AG20443 (cell line): Measurements from ENCODE around the gene SNED1.

Experiments
- DNase-seq: peaks from one replicate; pipeline ENCODE4 v3.0.0; 2012; ENCODE audit warnings: low spot score, mixed read lengths

SNED1 gene

DNA sequence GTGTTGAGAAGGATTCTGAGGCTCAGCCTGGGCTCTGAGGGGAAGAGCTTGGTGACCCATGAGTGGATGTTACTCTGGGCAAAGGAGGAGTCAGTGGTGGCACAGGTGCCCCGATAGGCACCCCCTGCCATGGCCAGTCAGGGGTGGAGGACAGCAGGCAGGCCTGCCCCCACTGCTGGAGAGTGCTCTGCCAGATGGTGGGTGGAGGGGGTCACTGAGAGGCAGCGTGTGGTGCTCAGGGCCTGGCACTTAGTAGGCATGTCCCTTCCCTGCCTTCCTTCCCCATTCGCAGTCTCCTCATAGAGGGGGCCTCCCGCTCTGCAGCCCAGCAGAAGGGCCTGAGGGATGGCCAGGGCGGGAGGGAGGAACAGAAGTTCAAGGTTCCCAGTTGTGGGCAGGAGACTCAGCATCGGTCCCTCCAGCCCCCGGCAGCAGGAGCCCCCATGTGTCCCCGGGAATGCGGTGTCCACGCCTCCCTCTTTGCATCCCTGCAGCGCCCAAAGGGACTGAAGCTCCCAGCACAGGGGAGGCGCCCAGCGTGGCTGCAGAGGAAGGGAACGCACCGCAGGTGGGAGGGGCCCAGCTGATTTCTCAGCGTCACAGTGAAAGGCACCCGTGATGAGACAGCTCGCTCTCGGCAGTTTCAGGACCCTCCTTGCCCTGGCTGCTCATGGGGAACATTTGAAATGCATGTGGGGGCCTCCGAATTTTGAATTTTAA, 5.7 kb upstream of the SNED1 start:
- no peak for DNase-seq

DNA sequence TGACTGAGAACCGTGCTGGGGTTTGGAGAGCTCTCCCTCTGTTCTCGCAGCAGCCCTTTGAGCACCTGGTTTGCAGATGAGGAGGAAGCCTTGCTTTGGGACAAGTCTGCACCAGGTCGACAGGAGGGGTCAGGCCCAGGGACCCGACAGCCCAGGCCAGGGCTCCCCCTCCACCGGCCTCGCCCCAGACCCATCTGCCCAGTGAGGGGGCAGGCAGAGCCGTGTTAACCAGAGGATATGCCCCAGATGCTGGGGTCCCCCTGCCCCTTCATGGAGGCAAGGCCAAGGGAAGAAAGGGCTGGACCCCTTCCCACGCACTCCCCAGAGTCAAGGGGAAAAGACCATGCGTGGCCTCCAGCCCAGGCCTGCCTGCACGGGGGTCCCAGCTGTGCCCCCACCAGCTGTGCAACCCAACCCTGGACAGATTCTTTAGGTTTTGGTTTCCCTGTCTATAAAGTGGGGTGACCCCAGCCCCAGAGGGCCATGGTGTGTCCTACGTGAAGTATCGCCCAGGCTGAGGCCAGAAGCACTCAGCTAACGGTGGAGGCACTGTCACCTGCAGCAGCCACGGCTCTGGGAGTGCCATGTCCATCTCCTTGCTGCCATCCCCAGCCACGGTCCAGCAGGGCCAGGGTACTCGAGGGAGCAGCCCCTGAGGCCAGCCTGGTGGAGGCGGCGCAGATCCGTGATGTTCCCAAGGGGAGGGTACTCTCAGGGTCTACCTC, 4.8 kb upstream of the SNED1 start:
- DNase-seq, result no peak

DNA sequence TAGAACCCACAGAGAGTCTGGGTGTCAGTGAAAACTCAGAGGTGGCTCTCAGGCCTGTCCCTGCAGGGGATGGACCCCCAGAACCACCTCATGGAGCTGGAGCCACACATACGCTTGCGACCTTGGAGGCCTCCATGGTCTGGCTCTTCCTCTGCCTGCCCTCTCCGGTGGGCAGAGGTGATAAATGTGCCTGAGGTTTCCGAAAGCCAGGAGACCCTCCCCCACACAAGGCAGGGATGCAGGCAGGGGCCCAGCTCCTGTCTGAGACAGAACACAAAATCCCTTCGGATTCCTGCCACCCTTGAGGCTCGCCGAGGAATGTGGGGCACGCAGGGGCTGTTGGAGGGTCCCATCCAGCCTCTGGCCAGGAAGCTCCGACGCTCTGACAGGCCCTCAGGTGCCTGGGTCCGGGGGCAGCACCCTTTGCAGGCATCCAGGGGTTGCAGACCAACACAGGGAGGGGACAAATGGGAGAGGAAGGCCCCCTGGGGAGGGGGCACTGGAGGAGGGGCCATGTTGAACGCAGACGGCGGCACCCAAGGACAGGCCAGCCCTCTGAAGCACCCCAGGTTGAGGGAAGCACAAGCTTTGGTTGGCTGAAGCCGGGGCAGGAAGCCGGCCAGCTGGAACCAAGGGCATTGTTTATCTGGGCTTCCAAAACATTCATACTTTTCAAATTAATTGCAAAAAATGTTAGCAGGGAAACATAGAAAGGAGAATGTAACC, 4.1 kb upstream of the SNED1 start:
- no peak for DNase-seq

GRCh38 chr2:240995041-240996021, 3.1 kb upstream of the SNED1 start:
- no peak for DNase-seq

GRCh38 chr2:240996161-240996833, 2.1 kb upstream of the SNED1 start:
- no peak for DNase-seq

DNA sequence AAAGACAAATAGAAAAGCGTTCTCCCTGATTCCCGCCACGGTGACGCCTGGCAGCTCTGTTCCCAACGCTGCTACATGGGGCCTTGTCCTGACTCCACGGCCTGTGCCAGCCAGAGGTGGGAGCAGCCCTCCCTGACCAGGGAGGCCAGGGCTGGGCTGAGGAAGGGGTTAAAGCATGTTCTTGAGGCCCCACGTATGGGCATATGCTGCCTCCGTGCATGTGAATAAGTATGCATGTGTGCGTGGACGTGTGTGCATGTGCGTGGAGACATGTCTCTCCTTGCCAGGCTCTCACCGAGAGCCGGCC, 1.6 kb upstream of the SNED1 start:
- no peak for DNase-seq

DNA sequence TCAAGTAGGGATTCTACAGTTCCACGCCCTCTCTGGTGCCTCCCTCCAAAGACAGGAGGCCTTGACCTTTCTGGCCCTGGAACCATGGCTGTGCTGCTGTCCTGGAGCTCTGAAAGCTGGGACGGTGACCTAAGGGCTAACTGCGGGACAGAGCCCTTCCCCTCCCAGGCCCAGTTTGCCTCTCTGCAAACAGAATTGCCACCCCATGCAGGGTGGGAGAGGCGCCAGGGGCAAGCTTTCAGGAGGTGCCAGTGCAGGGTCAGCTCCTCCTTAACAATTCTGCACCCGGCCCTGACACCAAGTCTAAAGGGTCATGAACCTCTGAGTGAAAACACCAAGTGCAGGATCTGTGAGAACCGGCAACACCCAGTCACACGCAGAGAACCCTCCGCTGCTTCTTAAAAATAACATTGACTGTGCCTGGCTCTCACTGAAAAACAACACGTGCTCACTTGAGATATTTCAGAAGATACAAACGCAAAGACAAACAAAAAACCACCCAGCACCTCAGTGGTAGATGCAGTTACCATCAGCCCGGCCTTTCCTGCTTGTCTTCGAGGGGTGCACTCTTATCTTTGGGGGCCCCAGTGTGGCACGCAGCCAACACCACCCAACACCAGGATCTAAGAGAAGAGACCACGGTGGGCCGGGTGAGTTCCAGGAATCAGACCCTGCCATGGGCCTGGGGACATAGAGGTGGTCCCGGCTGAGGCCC, 1.1 kb upstream of the SNED1 start:
- DNase-seq, result no peak

GRCh38 chr2:240998706-240998994, 232 bp downstream of the SNED1 start:
- DNase-seq, result no peak

- DNase-seq, result peak; percentile 70
These were observed 775 bp downstream of the SNED1 start for GRCh38 chr2:240998995-240999791.

DNA sequence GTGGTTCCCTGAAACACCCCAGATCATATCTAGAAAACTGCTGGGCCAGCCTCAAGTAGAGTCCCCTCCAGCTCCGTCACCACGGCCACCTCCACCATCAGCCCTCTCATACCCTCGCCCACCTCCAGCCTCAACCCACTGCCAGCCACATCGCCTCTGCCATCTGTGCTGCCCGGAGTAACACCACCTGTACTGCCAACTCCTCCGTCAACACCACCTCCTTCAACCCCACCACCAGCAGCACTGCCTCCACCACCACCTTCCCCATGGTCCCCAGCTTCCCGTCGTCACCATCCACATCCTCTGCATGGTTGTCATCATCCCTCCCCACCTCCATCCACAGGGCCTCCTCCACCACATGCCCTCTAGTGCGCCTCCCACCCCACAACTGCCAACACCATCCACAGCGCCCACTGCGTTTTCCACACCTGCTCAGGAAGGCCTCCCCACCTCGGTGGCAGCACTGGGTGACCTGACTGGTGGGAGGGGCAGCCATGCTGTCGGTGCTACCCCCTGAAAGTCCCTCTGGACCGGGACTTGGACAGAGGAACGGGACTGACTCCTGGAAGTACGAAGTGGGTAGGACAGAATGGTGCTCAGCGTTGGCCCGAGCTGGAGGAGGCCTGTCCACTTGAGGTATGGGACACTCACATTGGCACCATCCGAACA, 1.6 kb downstream of the SNED1 start:
- no peak for DNase-seq

- DNase-seq, result no peak
These were observed 2.5 kb downstream of the SNED1 start for GRCh38 chr2:241000831-241001321.

DNA sequence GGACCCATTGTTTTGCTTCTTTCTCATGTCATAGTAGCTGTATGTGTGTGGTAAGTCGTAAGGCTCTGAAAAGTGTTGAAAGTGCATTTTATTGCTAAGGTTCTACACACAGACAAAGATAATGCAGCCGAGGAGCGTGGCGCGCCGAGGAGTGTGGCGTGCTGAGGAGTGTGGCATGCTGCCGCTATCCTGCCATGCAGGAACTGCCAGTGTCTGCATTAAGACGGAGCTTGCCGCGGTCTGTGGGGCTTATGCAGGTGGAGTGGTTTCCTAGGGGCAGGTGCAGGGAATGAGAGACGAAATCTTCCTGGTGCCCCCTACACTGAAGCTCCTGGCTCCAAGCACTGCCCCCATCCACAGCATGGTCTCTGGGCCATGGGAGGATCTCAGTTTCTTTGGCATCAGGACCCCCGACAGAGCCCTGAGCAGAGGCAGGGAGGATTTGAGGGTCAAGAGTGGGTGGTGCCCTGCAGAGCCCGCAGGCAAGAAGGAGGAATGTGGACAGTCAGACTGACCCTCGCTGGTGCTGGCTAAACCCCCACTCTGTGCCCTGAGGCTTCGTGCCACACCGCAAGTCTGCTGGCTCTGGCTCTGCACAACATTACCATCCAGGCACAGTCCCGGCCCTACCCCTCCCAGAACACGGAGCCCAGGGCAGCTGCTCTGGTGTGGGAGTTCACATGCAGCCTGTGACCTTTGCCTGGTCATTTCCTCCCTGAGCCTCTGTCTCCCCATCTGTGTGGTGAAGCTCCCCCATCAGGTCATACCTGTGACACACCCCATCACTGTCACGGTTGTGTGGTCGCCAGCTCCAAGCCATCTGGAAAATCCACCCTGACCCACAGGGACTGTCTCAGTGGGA, 3.2 kb downstream of the SNED1 start:
- no peak for DNase-seq

- DNase-seq, result no peak
These were observed 4.0 kb downstream of the SNED1 start for GRCh38 chr2:241002275-241003046.

DNA sequence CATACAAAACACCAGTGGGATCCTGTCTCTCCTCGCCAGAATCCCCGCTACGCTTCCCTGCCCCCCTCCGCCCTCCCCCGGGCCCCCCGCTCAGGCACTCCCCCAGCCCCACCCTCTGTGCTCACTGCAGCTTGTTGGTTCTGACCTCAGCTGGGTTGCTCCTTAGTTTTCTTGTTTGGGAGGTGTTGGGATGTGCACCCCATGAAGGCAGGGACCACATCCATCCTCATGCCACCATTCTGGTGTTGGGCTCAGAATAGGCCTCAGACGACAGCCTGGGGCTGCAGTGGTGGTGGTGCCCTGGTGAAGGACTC, 4.6 kb downstream of the SNED1 start:
- no peak for DNase-seq

DNA sequence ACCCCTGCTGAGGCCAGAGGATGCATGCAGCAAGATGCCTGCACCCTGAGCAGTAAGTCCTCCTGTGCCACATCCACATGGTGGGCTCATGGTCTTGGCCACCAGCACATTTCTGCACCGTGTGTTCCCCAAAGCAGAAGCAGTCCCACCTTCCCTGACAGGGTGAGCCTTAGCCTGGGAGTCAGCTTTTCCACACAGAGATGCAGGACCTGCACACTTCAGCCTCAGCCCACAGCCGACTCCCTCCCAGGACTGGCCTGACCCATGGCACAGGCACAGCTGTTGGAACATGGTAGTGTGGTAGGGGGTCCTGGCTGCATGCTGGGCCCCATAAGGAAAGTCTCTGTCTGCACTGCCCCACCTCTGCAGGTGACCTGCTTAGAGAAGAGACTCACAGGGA, 5.0 kb downstream of the SNED1 start:
- DNase-seq, result no peak

DNA sequence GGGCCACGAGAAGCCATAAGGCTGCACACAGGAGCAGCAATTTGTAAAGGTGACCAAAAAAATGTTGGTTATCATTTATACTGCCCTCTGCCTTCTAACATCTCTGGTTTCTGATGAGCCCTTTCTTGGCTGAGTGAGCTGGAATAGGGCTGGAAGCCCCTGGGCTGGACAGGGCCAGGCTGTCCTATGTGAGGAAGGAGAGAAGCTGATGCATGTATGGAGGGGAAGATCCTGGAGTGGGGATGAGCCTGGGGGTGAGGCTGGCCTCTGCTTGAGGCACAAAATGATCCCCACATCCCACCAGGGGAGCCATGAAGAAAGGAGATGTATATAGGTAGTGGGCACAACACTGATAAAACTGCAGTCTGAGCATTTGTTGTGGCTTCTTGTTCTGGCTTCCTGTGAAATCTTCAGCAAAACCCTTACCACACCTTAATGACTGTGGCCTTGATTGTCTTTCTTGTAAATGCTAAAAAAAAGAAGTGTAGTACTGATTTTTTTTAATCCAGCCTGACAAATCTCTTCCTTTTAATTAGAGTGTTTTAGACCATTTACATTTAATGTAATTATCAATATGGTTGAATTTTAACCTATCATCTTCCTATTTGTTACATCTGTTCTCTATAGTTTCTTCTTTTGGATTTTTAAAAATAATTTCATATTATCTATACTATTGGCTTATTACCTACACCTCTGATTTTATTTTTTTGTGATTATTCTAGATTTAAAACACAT, 5.6 kb downstream of the SNED1 start:
- no peak for DNase-seq

DNA sequence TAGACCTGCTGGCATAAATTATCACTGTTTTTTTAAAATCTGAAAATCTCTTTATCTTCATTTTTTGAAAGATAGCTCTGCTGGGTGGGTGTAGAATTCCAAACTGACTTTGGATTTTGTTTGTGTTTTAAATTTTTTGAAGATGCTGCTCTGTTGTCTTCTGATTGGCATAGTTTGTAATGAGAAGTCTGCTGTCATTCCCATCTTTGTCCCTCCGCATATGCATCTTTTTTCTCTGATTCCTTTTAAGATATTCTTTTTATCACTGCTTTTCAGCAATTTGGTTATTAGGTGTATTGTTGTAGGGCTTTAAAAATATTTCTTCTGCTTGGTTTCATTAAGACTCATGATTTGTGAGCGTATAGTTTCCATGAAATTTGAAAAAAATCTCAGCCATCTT, 7.2 kb downstream of the SNED1 start:
- DNase-seq, result no peak
